Measurements from ENCODE around the gene UGT1A6.

The UGT1A6 gene

DNA sequence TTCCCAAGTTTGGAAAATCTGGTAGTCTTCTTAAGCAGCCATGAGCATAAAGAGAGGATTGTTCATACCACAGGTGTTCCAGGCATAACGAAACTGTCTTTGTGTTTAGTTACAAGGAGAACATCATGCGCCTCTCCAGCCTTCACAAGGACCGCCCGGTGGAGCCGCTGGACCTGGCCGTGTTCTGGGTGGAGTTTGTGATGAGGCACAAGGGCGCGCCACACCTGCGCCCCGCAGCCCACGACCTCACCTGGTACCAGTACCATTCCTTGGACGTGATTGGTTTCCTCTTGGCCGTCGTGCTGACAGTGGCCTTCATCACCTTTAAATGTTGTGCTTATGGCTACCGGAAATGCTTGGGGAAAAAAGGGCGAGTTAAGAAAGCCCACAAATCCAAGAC lies 79.5 kb downstream of the UGT1A6 start:
- DNase-seq: no peak

DNA sequence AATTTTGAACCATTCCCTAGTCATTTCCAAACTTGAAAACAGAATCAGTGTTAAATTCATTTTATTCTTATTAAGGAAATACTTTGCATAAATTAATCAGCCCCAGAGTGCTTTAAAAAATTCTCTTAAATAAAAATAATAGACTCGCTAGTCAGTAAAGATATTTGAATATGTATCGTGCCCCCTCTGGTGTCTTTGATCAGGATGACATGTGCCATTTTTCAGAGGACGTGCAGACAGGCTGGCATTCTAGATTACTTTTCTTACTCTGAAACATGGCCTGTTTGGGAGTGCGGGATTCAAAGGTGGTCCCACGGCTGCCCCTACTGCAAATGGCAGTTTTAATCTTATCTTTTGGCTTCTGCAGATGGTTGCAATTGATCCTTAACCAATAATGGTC lies 79.9 kb downstream of the UGT1A6 start:
- DNase-seq: no peak

DNA sequence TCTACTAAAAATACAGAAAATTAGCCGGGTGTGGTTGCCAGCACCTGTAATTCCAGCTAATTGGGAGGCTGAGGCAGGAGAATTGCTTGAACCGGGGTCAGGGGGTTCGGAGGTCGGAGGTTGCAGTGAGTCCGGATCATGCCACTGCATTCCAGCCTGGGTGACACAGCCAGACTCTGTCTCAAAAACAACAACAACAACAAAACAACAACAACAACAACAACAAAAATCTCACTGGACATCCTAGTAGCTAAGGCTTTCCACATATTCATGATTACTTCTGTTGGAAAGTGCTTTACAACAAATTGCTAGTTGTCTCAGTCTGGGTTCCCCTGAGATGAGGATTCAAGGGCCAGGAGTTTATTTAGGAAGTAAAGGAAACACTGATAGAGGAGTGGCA lies 81.2 kb downstream of the UGT1A6 start:
- DNase-seq: no peak

DNA sequence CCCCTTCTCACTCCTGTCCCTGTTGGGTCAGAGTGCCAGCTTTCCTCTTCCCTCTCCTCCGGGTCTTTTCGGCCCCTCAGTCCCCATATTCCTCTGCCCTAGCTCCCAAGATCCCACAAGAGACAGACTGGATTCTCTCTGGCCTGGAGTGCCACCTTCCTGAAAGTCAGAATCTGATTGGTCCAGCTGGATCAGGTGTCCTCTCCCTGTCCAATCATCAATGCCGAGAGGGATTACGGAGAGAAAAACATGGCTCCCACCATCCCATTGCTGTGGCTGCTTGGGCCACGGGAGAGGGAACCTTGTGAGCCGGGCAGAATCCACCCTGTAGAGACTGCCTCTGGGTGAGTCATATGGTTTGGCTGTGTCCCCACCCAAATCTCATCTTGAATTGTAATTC lies 82.7 kb downstream of the UGT1A6 start:
- DNase-seq: no peak

DNA sequence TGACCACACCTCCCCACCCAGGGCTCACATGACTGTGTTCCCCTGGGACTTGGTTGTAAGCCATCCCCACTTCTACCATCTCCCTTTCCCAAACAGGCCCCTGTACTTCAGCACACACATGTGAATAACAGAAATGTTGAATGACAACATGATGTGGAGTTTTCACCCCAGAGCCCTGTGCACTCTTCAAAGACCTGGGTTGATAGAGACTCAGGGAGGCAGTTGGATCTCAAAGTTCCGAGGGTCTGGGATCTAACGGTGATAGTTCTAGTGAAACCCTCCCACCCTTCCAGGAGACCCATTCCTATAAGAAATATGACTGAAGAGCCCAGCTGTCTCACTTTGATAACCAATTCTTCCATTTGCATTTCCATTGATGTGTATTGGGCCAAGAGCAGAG lies 85.3 kb downstream of the UGT1A6 start, which contains the start of gene MROH2A:
MROH2A (plus strand) TSS at position 301 of the 400 bp plus-strand sequence. CDS start 1,029 bp downstream, outside the sequence.
- DNase-seq: no peak

DNA sequence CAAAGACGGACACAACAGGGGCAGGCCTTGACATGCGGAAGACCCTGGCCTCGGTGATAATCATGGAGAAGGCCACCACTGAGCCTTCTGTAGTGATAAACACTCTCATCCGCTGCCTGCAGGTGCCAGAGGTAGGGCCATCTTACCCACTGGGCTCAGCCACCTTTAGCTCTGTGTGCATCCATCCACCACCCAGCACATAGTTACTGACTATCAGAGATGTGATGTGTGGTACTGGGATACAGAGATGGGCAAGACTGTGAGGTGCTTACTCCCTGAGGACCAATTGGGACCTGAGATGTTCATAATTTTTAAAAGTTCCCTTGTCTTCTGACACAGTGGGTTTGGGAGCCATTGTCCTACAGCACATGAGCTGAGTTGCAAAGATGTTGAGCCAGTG lies 87.0 kb downstream of the UGT1A6 start:
- no peak for DNase-seq

DNA sequence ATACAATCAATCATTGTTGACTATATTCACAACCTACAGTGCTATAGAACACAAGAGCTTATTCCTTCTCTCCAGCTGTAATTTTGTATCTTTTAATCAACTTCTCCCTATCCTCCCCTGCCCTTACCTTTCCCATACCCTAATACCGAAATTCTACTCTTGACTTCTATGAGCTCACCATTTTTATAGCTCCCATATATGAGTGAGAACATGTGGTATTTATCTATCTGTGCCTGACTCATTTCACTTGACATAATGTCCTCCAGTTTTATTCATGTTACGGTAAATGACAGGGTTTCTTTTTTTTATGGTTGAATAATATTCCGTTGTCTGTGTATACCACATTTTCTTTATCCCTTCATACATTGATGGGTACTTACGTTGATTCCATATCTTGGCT lies 88.1 kb downstream of the UGT1A6 start:
- no peak for DNase-seq

DNA sequence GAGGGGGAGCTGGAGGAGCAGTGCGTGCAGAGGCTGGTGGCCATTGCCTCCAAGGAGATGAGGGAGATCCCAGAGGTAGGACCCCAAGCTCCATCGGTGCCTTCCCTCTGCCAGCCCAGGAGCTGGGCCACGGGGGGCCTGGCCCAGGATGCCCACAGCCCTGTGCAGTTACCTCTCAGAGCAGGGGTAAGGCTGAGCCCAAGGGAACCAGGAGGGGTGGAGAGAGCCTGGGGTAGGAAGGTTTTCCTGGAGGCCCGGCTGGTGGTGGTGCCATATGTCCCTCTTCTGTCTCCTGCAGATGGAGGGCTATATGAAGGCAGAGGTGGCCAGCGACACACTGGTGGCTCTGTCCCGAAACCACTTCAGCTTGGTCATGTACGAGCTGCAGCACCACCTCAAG lies 96.9 kb downstream of the UGT1A6 start:
- DNase-seq: no peak

DNA sequence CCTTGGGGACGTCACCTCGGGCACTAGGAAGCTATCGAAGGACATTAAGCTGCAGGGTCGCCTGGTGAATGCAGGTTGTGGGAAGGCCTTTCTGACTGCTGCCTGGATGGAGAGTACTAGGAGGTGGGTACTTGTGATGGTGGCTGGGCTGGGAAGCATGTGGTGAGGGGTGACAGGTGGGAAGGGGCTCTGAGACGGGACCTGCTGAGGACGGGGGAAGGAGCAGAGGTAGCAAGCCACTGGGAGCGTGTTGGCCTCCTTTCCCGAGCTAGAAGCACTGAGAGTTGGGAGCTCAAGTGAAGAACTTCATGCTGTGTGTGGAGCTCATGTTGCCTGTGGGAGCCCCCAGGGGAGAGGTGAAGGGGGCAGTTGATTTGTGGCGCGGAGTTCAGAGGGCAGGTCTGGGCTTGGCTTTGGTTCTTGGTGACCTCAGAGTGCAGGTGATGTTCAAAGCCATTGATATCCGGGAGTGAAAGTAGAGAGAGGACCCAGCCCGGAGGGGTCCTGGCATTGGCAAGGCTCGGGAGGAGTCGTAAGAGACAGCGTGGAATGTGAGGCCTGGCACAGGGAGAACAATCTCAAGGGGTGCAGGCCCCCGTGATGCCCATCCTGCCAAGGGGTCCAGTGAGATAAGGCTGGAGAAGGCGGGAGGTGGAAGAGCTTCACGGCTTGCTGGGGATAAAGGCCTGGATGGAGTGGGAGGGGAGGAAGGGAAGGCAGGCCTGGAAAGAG lies 98.6 kb downstream of the UGT1A6 start:
- DNase-seq: no peak

DNA sequence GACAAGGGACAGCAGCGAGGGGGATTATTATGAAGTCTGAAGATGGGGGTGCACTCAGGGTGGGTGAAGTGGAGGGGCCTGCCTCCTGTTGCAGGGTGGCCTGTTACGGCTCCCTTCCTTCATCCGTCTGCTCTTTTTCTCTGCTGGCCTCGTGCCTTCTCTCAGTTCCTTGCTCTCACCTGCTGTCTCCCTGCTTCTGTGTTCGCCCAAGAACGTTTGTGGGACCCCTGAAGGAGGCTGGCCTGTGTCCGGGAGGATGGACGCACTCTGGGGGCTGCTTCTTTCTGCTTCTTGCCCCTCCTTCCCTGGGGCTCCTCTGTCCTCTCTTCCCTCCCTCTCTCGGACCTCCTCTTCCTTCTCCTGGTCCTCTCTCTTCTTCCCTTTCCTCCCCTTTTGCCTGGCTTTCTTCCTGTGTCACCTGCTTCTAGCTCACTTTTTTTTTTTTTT lies 99.2 kb downstream of the UGT1A6 start:
- DNase-seq: no peak

DNA sequence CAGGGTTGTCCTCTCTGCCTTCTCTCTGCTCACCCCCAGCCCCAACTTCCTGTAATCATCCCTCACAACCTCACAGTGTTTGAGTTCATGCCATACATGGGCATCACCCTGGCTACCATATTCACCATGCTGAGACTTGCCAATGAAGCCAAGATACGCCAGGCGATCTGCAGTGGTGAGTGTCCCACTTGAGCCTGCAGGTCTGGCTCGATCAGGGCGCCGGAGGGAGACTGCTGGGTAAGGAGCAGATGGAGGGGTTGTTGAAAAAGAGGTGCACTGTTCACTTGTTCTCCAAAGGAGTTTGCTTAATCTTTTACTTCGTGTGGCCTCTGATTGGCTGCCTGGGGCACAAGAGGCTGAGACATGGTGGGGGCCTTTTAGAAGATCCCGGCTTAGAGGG lies 100.0 kb downstream of the UGT1A6 start:
- no peak for DNase-seq

DNA sequence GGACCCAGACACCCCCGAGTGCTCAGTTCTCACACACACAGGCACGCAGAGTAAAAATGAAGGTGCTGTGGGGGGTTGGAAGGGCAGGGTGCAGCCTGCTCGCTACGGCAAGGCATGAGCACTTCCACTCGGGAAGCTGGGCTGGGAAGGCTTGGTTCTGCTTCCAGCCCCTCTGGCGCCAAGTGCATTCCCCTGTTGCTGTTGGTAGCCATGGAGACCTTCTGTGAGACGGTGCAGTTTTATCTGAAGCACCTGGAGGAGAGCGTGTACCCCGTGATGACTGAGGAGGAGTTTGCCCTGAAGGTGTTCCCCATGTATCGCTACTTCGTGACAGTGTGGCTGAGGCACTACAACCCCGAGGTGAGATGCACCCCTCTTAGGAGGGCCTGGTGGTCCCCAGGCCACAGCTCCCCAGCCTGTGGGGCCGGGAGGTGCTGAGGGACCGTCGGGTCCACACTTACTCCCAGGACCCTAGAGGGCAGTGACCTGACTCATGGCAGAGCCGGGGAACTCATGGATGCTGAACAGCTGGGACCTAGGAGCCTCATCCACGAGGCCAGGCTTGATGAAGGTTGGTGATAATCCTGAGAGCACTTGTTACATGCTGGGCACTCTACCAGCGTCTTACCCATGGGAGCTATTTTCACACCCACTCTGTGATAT lies 100.9 kb downstream of the UGT1A6 start:
- DNase-seq: no peak

DNA sequence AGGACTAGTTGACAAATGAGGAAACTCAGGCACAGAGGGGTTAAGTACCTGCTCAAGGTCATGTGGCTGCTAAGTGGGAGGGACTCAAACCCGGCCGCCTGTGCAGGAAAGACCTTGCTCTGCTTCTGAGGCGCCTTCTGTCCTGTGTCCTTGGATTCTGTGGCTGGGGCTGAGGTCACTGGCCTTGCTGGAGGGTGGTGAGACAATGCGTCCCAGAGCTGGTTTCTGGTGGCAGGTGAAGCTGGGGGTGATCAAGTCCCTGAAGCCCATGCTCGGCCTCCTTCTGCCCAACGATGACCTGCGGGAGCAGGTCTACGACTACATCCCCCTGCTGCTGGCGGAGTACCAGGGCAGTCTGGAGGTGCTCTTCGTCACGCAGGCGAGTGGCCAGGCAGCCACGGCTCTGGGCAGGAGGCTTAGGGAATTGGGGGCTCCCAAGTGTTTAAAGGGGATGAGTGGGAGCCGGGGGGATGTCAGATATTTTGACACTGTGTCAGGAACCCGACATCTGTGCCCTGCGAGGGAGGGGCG lies 101.5 kb downstream of the UGT1A6 start:
- DNase-seq: no peak

DNA sequence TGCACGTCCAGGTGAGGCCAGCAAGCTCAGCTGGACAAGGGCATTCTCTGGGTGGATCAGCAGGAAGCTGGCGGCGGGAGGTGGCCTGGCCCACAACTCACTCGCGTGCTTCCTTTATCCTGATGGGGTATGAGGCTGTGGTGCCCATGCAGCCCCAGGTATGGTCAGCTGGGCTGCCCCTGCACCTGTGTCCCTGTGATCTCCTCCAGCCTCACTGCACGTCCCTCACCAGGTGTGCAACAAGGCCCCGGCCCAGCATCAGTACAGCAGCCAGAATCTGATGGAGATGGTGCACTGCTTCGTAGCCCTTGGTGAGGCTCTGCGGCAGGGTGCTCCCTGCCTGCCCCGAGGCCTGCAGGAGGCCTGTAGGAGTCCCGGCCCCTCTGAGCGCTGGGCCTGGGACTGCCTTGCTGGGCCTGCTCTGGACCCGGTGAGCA lies 103.1 kb downstream of the UGT1A6 start:
- no peak for DNase-seq

DNA sequence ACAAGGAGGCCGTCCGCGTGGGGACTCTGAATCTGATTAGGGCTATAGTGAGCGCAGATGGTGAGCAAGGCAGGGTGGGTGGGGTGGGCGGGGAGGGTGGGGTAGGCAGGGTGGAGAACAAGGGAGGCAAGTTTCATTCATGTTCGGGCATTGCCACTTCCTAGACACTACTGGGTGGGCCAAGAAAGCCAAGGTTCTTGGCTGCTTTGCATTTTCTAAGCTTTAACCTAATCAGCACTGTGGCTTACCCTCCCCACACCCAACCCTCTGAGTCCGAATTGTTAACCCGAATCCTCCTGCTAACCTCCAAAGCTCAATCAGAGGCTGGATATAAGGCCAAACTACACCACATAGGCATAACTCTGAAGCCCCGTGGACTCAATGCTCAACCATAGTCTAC lies 103.6 kb downstream of the UGT1A6 start:
- DNase-seq: no peak

DNA sequence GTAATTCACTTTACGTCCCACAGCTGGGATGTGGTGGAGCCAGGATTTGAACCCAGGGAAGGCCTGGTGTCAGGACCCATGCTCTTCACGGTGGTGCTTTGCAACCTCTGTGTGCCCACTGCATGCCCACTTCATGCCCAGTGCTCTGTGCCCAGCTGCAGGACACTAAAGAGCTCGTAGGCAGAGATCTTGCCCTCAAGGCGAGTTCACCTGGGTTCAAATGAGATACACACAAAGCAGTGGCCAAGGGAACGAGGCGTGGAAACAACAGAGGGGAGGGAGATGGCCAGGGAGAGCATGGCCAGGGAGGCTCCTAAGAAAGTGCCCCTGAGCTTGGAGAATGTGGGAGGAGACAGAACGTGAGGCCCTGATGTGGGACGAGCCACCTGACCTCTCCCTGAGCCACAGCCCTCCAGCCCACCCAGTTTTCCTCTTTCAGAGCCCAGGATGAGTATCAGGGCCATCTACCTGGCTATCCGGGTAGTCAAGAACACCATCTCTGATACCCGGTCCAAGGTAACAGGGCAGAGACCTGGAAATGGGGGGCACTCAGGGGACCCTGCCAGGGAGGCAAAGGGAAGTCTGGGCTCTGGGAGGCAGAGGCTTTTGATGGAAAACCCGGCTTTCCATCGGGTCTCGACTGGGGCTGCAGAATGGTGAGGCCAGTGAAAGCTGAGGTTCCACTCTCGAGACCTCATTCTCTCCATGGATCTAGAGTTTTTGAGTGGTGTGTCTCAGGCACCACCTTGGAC lies 105.8 kb downstream of the UGT1A6 start:
- DNase-seq: no peak

DNA sequence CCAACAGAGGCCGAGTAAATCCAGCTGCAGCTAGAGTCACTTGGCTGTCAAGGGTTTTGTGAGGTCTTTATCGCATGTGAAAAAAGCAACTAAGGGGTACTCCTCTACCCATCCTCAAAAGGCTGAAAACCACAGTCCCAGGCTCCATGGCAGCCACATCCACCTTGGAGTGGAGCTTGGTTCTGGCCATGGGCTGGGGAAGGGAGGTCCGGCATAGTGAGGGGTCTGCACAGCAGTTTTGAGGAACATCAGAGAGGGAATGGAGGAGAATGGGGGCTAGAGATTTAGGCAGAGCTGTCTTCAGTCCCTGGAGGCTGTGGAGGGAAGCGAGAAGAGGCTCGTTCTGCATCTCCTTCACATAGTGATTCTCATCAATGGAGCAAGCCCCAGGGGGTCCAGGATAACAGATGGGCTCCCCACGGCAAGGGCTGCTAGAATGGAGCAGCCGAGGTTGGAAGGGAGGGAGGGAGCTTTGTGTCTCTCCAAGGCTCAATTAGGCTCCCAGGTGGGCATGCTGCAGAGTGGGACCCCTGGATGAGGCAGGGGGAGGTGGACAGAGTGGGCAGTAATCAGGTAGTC lies 106.5 kb downstream of the UGT1A6 start:
- DNase-seq: no peak

DNA sequence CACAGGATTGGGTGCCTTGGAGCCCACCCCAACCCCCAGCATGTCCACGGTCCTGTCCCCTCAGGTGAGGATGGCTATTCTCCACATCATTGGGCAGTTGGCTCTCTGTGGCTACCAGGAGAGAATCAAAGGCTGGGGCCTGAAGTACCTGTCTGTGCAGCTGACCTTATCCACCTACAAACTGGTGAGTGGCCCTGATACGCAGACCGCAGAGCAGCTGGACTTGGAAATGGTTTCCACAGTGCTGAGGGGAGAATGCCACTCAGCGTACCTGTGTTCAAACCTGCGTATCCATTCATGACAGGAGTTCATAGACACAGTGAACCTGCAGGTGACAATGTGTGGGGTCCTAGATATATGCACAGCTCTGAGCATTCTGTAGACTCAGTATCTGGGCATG lies 107.0 kb downstream of the UGT1A6 start:
- DNase-seq: no peak

DNA sequence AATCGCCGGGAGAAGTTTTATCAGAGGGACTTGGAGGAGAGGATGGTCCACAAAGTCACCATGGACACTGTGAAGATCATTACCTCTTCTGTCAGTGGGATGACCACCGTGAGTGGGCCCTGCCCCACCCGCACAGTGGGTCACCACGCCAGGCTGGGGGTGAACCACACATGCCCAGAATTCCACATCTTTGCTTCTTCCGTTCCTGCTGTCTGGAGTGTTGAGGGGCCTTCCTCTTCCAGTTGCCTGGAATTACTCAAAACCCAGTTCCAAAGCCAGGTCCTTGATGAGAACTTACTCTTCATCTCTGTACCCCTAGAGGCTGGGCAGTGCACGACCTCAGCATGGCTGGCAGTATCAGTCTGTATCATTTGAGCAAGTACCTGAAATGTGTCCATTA lies 107.5 kb downstream of the UGT1A6 start:
- DNase-seq: no peak

DNA sequence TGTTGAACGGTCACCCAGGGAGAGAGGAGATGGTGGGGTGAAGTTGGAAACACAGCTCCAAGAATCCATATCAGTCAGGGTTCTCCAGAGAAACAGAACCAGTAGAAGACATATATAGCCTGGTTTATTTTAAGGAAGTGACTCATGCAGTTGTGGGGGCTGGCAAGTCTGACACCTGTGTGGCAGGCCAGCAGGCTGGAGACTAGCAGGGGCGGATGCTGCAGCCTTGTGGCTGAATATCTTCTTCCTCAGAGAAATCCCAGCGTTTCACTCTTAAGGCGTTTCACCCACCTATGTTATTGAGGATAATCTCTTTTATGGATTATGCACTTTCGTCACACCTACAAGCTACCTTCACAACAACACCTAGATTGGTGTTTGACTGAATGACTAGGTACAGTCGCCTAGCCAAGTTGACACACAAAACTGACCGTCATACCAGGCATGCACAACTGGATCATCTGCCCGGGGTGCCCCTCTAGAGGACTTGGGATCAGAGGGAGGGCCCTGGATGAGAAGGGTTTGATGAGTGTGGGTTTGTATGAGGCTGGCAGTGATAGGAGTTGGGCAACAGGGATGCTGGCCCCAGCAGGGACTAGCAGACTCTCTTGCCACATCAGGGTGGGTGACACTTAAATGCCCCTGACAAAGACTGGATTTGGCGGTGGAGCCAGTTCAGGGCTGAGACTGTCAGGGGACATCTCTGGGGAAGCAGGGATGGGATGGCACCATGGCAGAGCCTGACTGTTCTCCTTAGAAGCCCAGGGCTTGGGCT lies 108.9 kb downstream of the UGT1A6 start:
- no peak for DNase-seq

DNA sequence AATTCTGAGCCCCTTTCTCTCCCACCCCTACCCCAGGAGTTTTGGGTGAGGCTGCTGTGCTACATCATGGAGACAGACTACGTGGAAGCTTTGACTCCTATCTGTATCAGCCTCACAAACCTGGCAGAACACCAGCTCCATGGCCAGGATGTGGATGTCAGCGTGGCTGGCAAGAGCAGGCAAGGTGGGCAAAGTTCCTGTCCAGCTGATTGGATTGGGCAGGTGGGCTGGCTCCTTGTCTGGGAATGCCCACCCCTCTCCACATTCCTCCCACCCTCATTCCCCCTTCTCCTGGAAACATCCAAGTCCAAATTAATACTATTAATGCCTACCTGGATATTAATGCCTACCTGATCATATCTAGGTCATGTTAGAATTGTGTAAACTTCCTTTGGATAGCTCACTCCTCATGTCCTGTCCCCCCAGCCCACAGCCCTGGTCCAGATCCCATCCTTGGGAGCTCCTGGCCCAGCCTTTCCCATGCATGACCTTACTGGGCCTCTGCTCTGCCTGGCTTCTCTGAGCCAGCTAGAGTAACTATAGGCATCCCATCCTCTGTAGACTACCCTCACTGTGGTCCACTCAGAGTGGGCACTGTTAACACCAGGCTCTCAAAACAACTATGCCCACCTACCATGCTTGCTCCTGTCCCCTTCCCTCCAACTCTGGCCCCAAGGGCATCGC lies 109.6 kb downstream of the UGT1A6 start:
- DNase-seq: no peak
